Activated CD4-positive, alpha-beta T cell treated with anti-CD3 and anti-CD28 coated beads, Interleukin-2, amount 10 ng/mL, durations not matched to agents 7 days and 5 days (primary cell): Measurements from ENCODE around the gene SAPCD2. TPM values are rescaled to one million over a fixed set of nuclear protein-coding genes. Genes with fewer than 3 reads are reported as not detected.
"Not testable (repeated sequence)": the region's sequence is repeated elsewhere in the genome, so short reads cannot be mapped to it uniquely, and the experiment has no call there.

Experiments used
- CTCF ChIA-PET: fragments of 350-600 bp; sonication (Branson Sonifier 250); formaldehyde crosslinking; loops from one replicate; lab custom pipeline; 2021; ENCODE audit warnings: antibody characterized with exemption; lab: Charles Lee
- POLR2A ChIA-PET: fragments of 350-600 bp; sonication (Branson Sonifier 250); formaldehyde crosslinking; loops from one replicate; lab custom pipeline; 2021; ENCODE audit warnings: antibody characterized with exemption; lab: Charles Lee
- DNase-seq: peaks from one replicate; pipeline ENCODE4 v3.0.0-alpha.2; 2020
- H3K27ac Mint-ChIP-seq: one replicate; pipeline ENCODE4 v1.8.0; 2021; ENCODE audit warnings: mild to moderate bottlenecking, moderate library complexity, mixed read lengths
- H3K27me3 Mint-ChIP-seq: one replicate; pipeline ENCODE4 v1.8.0; 2021; ENCODE audit warnings: mixed read lengths
- H3K36me3 Mint-ChIP-seq: one replicate; pipeline ENCODE4 v1.8.0; 2021; ENCODE audit warnings: low read depth, mixed read lengths
- H3K4me1 Mint-ChIP-seq: one replicate; pipeline ENCODE4 v1.8.0; 2021; ENCODE audit warnings: mixed read lengths
- H3K4me3 Mint-ChIP-seq: one replicate; pipeline ENCODE4 v1.8.0; 2021; ENCODE audit warnings: mild to moderate bottlenecking, moderate library complexity, mixed read lengths
- H3K9me3 Mint-ChIP-seq: one replicate; pipeline ENCODE4 v1.8.0; 2021; ENCODE audit warnings: mixed read lengths
- total RNA-seq, 2 experiments: library from RNA; stranded (reverse); gene quantifications; one replicate each; pipeline ENCODE4 v1.2.3, GENCODE V29; 2021

Gene SAPCD2, protein sequence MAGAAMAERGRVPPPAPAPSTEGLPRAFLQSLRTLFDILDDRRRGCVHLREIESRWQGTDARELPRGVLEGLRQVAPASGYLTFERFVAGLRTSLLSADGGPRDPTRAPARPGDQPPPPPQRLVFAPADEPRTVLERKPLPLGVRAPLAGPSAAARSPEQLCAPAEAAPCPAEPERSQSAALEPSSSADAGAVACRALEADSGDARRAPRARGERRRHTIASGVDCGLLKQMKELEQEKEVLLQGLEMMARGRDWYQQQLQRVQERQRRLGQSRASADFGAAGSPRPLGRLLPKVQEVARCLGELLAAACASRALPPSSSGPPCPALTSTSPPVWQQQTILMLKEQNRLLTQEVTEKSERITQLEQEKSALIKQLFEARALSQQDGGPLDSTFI
- total RNA-seq: 10 to 100 TPM; 33.8 to 40.6 TPM

GRCh38 chr9:137070201-137070905, at the start of gene SAPCD2:
TSS of gene SAPCD2 (minus strand) at chr9:137070557. CDS start at chr9:137070460, 97 bp downstream.
- Mint-ChIP-seq H3K4me1 (peaks cover 28% of the 10 kb centered on the region), H3K9me3 (no peaks in the 10 kb centered on the region), H3K27ac (peak within 1 kb of the TSS; percentile 91), H3K36me3 (peaks cover 7% of the 10 kb centered on the region), H3K4me3 (peak within 1 kb of the TSS; percentile 82), H3K27me3 (no peaks in the 10 kb centered on the region)
- DNase-seq: peak; percentile 92
- ChIA-PET POLR2A (interaction anchor here (0.6 to 2.2 kb wide), 2 partner anchors 16 to 23 kb away, joined by 3 to 16 read pairs; partner anchors contain the start of gene MAN1B1), CTCF (interaction anchor here (0.5 to 10.6 kb wide), 16 partner anchors 9 to 342 kb away, joined by 3 to 157 read pairs (median 3); partner anchors contain the start of genes ABCA2, FUT7, NELFB and NPDC1)

GRCh38 chr9:137118092-137118603, 47.8 kb upstream of the SAPCD2 start:
- H3K4me3 Mint-ChIP-seq, DNase-seq, H3K36me3 Mint-ChIP-seq, H3K27me3 Mint-ChIP-seq, H3K27ac Mint-ChIP-seq, H3K9me3 Mint-ChIP-seq: not testable (repeated sequence)
- ChIA-PET POLR2A (interaction anchor here (1.1 kb wide), 1 partner anchor 32 kb away, joined by 4 read pairs; the partner anchor contains the start of gene MAN1B1), CTCF (interaction anchor here (1.0 to 1.5 kb wide), 5 partner anchors 12 to 118 kb away, joined by 3 to 5 read pairs (median 4); no protein-coding TSS in a partner anchor)
- H3K4me1 Mint-ChIP-seq: peaks cover 17% of the 10 kb centered on the region

DNA sequence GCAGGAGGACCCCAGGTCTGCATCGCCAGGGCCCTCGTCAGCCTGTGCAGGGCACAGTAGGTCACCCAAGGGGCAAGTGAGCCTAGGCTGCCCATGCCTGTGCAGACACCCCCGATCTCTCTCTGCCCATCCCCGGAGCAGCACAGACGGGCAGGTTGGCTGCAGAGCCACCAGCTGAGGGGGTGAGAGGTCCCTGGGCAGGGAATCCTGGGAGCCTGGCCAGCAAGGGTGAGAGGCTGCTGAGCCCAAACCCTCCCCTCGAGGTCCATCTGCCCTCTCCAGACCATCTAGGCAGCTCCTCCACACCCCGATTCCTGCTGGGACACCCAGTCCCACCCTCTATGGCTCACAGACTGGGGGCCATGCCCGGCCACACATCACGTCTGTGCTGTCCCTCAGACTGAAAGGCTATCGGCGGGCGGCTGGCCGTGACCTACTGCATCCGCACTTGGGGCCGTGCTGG, 46.9 kb upstream of the SAPCD2 start:
- no peak overlapping the region for H3K4me3 Mint-ChIP-seq
- POLR2A ChIA-PET: interaction anchor here (0.6 kb wide), 1 partner anchor 339 kb away, joined by 4 read pairs; no protein-coding TSS in a partner anchor
- peaks cover 4% of the 10 kb centered on the region for H3K36me3 Mint-ChIP-seq
- DNase-seq: no peak
- peaks cover 15% of the 10 kb centered on the region for H3K4me1 Mint-ChIP-seq
- H3K27me3 Mint-ChIP-seq: no peaks in the 10 kb centered on the region
- no peak overlapping the region for H3K27ac Mint-ChIP-seq
- CTCF ChIA-PET: interaction anchor here (1.0 to 1.5 kb wide), 3 partner anchors 11 to 89 kb away, joined by 3 to 5 read pairs (median 4); partner anchors contain the start of gene ABCA2
- H3K9me3 Mint-ChIP-seq: no peaks in the 10 kb centered on the region

DNA sequence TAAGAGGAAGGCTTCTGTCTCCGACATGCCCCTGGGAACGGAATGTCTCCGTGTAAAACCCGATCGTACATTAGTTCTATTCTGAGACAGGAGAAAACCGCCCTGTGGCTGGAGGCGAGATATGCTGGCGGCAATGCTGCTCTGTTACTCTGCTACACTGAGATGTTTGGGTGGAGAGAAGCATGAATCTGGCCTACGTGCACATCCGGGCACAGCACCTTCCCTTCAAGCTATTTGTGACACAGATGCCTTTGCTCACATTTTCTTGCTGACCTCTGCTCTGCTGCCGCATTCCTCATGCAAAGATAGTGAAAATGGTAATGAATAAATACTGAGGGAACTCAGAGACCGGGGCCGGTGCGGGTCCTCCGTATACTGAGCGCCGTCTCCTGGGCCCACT, 46.4 kb upstream of the SAPCD2 start:
- CTCF ChIA-PET: interaction anchor here (1.0 kb wide), 1 partner anchor 88 kb away, joined by 3 read pairs; the partner anchor contains the start of gene ABCA2
- H3K36me3 Mint-ChIP-seq: peaks cover 4% of the 10 kb centered on the region
- peaks cover 11% of the 10 kb centered on the region for H3K4me1 Mint-ChIP-seq

DNA sequence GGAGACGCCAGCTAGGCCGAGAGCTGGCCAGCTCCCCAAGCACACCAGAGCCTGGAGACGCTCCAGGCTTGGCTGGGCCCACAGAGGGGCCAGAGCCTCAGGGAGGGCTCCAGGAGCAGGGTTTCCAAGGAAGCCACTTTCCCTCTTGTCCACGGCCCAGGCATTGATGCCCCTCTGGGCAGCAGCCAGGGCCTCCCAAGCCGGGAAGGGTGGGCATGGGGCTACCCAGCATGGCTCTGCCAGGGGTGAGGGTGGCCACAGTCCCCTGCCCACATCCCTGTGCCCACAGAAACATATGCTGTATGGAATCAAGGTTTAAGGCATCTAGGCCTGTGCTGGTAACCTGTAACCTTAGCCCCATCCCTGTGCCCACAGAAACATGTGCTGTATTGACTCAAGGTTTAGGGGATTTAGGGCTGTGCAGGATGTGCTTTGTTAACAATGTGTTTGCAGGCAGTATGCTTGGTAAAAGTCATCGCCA, 45.7 kb upstream of the SAPCD2 start:
- no peaks in the 10 kb centered on the region for H3K9me3 Mint-ChIP-seq
- no peak overlapping the region for H3K27ac Mint-ChIP-seq
- no peak overlapping the region for H3K4me3 Mint-ChIP-seq
- H3K27me3 Mint-ChIP-seq: no peaks in the 10 kb centered on the region
- H3K36me3 Mint-ChIP-seq: peaks cover 6% of the 10 kb centered on the region
- peaks cover 11% of the 10 kb centered on the region for H3K4me1 Mint-ChIP-seq
- no peak for DNase-seq
- ChIA-PET CTCF (interaction anchor here (1.0 to 1.4 kb wide), 4 partner anchors 14 to 111 kb away, joined by 3 to 8 read pairs (median 6); partner anchors contain the start of genes ABCA2 and RNF224), POLR2A (no interaction called here)

More for the DNA sequence above, 46.4 kb upstream of the SAPCD2 start:
- Mint-ChIP-seq H3K9me3 (no peaks in the 10 kb centered on the region), H3K27me3 (no peaks in the 10 kb centered on the region), H3K27ac (no peak overlapping the region), H3K4me3 (no peak overlapping the region)
- DNase-seq: no peak
- POLR2A ChIA-PET: interaction anchor here (0.6 kb wide), 1 partner anchor 338 kb away, joined by 4 read pairs; no protein-coding TSS in a partner anchor

GRCh38 chr9:137115394-137116026, 45.2 kb upstream of the SAPCD2 start:
- H3K4me3 Mint-ChIP-seq: peak overlapping the region; percentile 25
- no peak overlapping the region for H3K27ac Mint-ChIP-seq
- no peaks in the 10 kb centered on the region for H3K27me3 Mint-ChIP-seq
- POLR2A ChIA-PET: interaction anchor here (0.6 kb wide), 1 partner anchor 795 kb away, joined by 6 read pairs; no protein-coding TSS in a partner anchor
- no peak for DNase-seq
- H3K4me1 Mint-ChIP-seq: peaks cover 13% of the 10 kb centered on the region
- H3K9me3 Mint-ChIP-seq: no peaks in the 10 kb centered on the region
- peaks cover 8% of the 10 kb centered on the region for H3K36me3 Mint-ChIP-seq
- CTCF ChIA-PET: interaction anchor here (1.0 to 1.4 kb wide), 5 partner anchors 14 to 121 kb away, joined by 3 to 8 read pairs (median 5); partner anchors contain the start of gene RNF224

DNA sequence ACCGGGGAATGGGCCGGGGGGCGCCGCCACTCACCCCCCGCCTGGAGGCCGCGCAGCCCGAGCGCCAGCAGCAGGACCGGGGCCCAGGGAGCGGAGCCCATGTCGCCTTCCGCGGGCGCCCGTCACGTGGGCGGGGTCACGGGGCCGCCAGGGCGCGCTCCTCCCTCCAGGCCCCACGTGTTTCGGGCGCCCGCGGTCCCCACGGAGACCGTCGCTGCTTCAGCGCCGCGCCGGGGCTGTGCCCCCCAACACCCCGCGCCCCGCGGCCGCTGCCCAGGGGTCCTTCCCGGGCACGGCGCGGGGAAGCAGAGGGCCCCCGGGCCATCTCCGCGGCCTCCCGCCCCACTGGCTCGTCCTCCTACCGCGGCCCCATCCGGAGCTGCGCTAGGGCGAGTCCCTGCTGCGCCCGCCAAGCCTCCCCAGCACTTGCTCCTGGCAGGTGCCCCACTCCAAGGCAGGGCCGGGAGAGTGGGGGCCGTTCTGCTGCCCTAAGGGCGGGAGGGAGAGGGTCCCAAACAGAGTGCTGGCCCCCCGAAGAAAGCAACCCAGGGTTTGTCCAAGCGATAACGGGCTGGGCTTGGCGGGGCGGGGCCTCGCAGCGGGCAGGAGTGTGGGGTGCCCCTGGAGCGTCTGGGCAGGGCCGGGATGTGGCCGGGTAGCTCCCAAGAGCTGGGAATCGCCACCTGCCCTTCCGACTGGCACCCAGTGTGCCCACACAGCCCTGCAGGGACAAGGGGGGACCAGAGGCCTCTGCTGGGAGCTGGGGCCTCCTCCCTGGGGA, 44.4 kb upstream of the SAPCD2 start, which contains the start of gene DPP7:
Gene DPP7, minus strand, starts transcription at position 121 of the 781 bp plus-strand sequence. Its CDS starts 20 bp downstream, at position 101.
- peak within 1 kb of the TSS; percentile 72 for H3K4me3 Mint-ChIP-seq
- no peaks in the 10 kb centered on the region for H3K9me3 Mint-ChIP-seq
- CTCF ChIA-PET: interaction anchor here (0.6 to 1.4 kb wide), 6 partner anchors 15 to 122 kb away, joined by 3 to 8 read pairs (median 4); partner anchors contain the start of gene RNF224
- H3K36me3 Mint-ChIP-seq: peaks cover 8% of the 10 kb centered on the region
- H3K27ac Mint-ChIP-seq: peak within 1 kb of the TSS; percentile 54
- no peaks in the 10 kb centered on the region for H3K27me3 Mint-ChIP-seq
- peak; percentile 82 for DNase-seq
- POLR2A ChIA-PET: no interaction called here
- peaks cover 13% of the 10 kb centered on the region for H3K4me1 Mint-ChIP-seq

- Mint-ChIP-seq H3K27ac (peak overlapping the region; percentile 2), H3K36me3 (peaks cover 8% of the 10 kb centered on the region), H3K4me3 (peak overlapping the region; percentile 69), H3K27me3 (no peaks in the 10 kb centered on the region), H3K9me3 (no peaks in the 10 kb centered on the region), H3K4me1 (peaks cover 11% of the 10 kb centered on the region)
- DNase-seq: no peak
- CTCF ChIA-PET: interaction anchor here (1.0 to 1.9 kb wide), 3 partner anchors 18 to 113 kb away, joined by 3 to 6 read pairs (median 6); partner anchors contain the start of gene RNF224
- POLR2A ChIA-PET: no interaction called here
These were observed 43.9 kb upstream of the SAPCD2 start for GRCh38 chr9:137114220-137114612.

DNA sequence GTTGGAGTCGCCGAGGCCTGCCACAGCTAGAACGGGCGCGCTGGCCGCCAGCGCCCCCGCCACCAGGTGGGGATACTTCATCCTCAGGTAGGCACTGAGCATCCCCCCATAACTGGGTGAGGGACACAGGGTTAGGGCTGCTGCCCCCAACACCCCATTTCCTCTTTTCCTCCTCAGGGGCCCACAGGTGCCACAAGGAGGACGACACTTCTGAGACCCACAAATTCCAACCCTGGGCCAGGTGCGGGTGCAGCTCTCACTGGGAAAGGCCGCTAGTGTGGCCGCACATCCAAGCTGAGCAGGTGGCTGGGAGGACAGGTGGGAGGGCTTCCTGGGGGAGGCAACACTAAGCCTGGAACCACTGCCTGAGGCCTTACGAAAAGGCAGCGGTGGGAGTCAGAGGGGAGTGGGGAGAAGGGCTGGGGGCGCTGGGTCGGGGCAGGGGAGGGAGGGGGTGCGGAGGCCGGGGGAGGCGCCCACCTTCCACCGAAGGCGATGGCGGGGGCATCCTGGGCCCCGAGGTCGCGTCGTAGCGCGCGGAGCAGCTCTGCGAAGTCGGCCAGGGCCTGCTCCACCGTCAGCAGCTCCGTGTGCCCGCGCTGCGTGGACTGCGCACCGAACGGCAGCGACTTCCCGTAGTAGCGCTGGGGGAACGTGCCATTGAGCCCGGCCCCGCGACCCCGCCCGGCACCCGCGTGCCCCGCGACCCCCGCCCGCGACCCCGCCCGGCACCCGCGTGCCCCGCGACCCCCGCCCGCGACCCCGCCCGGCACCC, 43.2 kb upstream of the SAPCD2 start:
- CTCF ChIA-PET: interaction anchor here (0.6 to 1.9 kb wide), 6 partner anchors 12 to 309 kb away, joined by 3 to 6 read pairs (median 4); partner anchors contain the start of genes EXD3, MAN1B1, NOXA1 and RNF224
- no peaks in the 10 kb centered on the region for H3K27me3 Mint-ChIP-seq
- peaks cover 8% of the 10 kb centered on the region for H3K36me3 Mint-ChIP-seq
- DNase-seq: peak; percentile 34
- POLR2A ChIA-PET: interaction anchor here (0.5 kb wide), 1 partner anchor 95 kb away, joined by 5 read pairs; no protein-coding TSS in a partner anchor
- H3K4me1 Mint-ChIP-seq: peaks cover 8% of the 10 kb centered on the region
- H3K4me3 Mint-ChIP-seq: peak overlapping the region; percentile 72
- peak overlapping the region; percentile 54 for H3K27ac Mint-ChIP-seq
- no peaks in the 10 kb centered on the region for H3K9me3 Mint-ChIP-seq
